ENCODE measurements around the gene UGCG.

DNA sequence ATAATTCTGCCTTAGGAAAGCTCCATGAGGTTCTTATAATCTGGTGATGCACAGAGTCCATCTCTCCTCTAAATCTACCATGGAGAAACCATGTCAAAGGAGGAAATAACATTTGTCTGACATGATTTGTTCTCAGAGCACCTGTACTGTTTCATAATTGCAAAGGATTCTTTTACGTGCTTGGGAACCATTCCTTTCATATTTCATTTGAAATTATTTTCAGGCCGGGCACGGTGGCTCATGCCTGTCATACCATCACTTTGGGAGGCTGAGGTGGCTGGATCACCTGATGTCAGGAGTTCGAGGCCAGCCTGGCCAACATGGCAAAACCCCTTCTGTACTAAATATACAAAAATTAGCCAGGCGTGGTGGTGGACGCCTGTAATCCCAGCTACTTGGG lies 65.4 kb downstream of the UGCG start:
- no peak for TF ChIP-seq CTCF (IDR thresholded peaks at IDR 0.05)
- no peak for TF ChIP-seq POLR2A (IDR thresholded peaks at IDR 0.05)
- TF ChIP-seq POLR2AphosphoS5 (IDR thresholded peaks at IDR 0.05) = no peak
- TF ChIP-seq EP300 (IDR thresholded peaks at IDR 0.05; ENCODE audit: low read depth) = no peak

Data from transverse colon (tissue), 4 donors.